Measurements from ENCODE around the gene TRAK1. TPM values are rescaled to one million over a fixed set of nuclear protein-coding genes. Genes with fewer than 3 reads are reported as not detected.

Gene TRAK1
- total and polyA plus RNA-seq, 10 of the 15 experiments (the other 5 are each of a cell fraction or from before 2014, with no cell fraction given): 6.6 to 46.2 (median 23.7) TPM

DNA sequence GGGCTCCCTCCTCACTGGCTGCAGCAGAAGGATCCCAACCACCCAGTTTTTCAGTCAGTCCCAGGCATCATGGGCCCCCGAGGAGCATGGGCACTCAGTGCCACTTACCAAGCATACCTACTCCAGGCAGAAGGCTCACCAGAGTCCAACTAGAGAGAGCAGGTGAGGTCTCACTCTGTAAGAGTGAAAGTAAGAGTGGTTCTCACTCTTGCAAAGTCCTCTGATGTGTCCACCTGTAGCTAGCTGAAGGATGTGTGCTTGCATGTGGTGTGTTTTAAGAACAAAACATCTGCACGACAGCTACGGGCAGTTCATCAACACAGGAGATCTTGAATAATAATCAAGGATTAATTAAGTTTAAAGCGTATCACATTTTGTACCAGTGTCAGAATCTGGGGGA, 125.1 kb downstream of the TRAK1 start:
- BruUV-seq (replicated peaks): no TSS peak
- CTCF ChIA-PET: no interaction called here
- in situ Hi-C loops (cut with MboI): no loop called here

More for the DNA sequence above, 125.1 kb downstream of the TRAK1 start:
- H3K4me1 ChIP-seq (ENCODE audit: control insufficient read depth, insufficient read depth, low read length): peaks cover 48% of the 10 kb centered on the region
- peaks cover 2 to 23% of the 10 kb centered on the region in 2 experiments for H3K36me3 ChIP-seq (ENCODE audit: control insufficient read depth in 2 of 2, insufficient read depth in 2 of 2, low read length in 1 of 2)
- peak overlapping the region; percentile 56 for H3K27ac ChIP-seq (ENCODE audit: control insufficient read depth, insufficient read depth)
- ATAC-seq (peak; percentile 62), FAIRE-seq (peak; percentile 90), DNase-seq (ENCODE audit: low read depth, low spot score) (no peak)
- TF ChIP-seq SUZ12 (IDR thresholded peaks at IDR 0.05; ENCODE audit: unreplicated experiment): no peak
- TF ChIP-seq NBN (IDR thresholded peaks at IDR 0.05): no peak
- no peak for TF ChIP-seq ZNF24 (IDR thresholded peaks at IDR 0.05)
- no peak for TF ChIP-seq ZZZ3 (IDR thresholded peaks at IDR 0.05; ENCODE audit: control insufficient read depth, insufficient read length, low read depth)
- no peak for TF ChIP-seq STAT1 (conservative IDR thresholded peaks at IDR 0.05)
- TF ChIP-seq, protein P1, sequence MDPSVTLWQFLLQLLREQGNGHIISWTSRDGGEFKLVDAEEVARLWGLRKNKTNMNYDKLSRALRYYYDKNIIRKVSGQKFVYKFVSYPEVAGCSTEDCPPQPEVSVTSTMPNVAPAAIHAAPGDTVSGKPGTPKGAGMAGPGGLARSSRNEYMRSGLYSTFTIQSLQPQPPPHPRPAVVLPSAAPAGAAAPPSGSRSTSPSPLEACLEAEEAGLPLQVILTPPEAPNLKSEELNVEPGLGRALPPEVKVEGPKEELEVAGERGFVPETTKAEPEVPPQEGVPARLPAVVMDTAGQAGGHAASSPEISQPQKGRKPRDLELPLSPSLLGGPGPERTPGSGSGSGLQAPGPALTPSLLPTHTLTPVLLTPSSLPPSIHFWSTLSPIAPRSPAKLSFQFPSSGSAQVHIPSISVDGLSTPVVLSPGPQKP (IDR thresholded peaks at IDR 0.05; ENCODE audit: low read depth, low read length): no peak
- no peak for TF ChIP-seq EGR1 (IDR thresholded peaks at IDR 0.05; ENCODE audit: borderline replicate concordance in 1 of 2, low read depth in 2 of 2, low read length in 2 of 2)
- no peak for TF ChIP-seq HDGF (IDR thresholded peaks at IDR 0.05)
- TF ChIP-seq STAT3 (IDR thresholded peaks at IDR 0.05; ENCODE audit: low read depth, low read length): no peak
- no peak for TF ChIP-seq ZBED1 (IDR thresholded peaks at IDR 0.05; ENCODE audit: borderline replicate concordance)
- TF ChIP-seq SRF (IDR thresholded peaks at IDR 0.05; ENCODE audit: low read depth in 2 of 2, low read length in 2 of 2): no peak
- no peak for TF ChIP-seq MLLT1 (IDR thresholded peaks at IDR 0.05)
- TF ChIP-seq KAT2A (conservative IDR thresholded peaks at IDR 0.05; ENCODE audit: control insufficient read depth, low read depth, low read length): no peak
- no peaks in the 10 kb centered on the region for H3K27me3 ChIP-seq (replicated peaks in 1 of 2; ENCODE audit: control insufficient read depth in 2 of 2, insufficient read depth in 2 of 2, low read length in 1 of 2)
- peak overlapping the region; percentile 52 for H3K4me2 ChIP-seq (ENCODE audit: control insufficient read depth, insufficient read depth)
- 58% methylated on average over 4 of the region's 4 CpGs for WGBS (ENCODE audit: insufficient coverage, insufficient replicate concordance, low lambda C conversion rate, missing lambda C conversion rate)
- ChIA-PET POLR2A (interaction anchor here (0.5 kb wide), 1 partner anchor 1931 kb away, joined by 3 read pairs; no protein-coding TSS in a partner anchor), SMC1A (ENCODE audit: uncharacterized antibody, unreplicated experiment) (interaction anchor here (1.1 to 1.5 kb wide), 2 partner anchors 13 to 25 kb away, joined by 3 to 4 read pairs; no protein-coding TSS in a partner anchor), RAD21 (ENCODE audit: unreplicated experiment) (no interaction called here)
- H2AFZ ChIP-seq (ENCODE audit: control insufficient read depth, low read depth, low read length): no peak overlapping the region
- no peak overlapping the region; the same call in 1 of the 2 replicates for H3K9ac ChIP-seq (ENCODE audit: control insufficient read depth, insufficient read depth, low read length)
- 0 out of 2 replicates have a peak overlapping the region, but pooled peaks have one; percentile 14 for H3K4me3 ChIP-seq
- H3K79me2 ChIP-seq (ENCODE audit: control insufficient read depth, insufficient read depth, low read length): no peaks in the 10 kb centered on the region
- H4K20me1 ChIP-seq (ENCODE audit: control insufficient read depth, insufficient read depth): no peaks in the 10 kb centered on the region
- no peaks in the 10 kb centered on the region for H3K9me3 ChIP-seq (replicated peaks; ENCODE audit: control insufficient read depth, insufficient read depth, low read length)
- intact Hi-C loops (cut with micrococcal nuclease; ENCODE audit: unreplicated experiment): no loop called here

Data from GM12878 (cell line).